ENCODE measurements around the gene CASR. TPM values are rescaled to one million over a fixed set of nuclear protein-coding genes. Genes with fewer than 3 reads are reported as not detected.

The CASR gene
- total RNA-seq, 2 donors from 2014 or later: not detected

GRCh38 chr3:122213650-122214049, 30.2 kb downstream of the CASR start:
- no peak for DNase-seq
- no peak for ATAC-seq
- intact Hi-C loops (cut with DNase I): no loop called here

GRCh38 chr3:122214711-122215110, 31.2 kb downstream of the CASR start:
- intact Hi-C loops (cut with DNase I): no loop called here
- DNase-seq (no peak), ATAC-seq (no peak)

- DNase-seq (no peak), ATAC-seq (no peak)
- intact Hi-C loops (cut with DNase I): no loop called here
Observed at GRCh38 chr3:122215592-122216298, 32.3 kb downstream of the CASR start.

GRCh38 chr3:122217901-122218300, 34.4 kb downstream of the CASR start:
- intact Hi-C loops (cut with DNase I): no loop called here
- ATAC-seq (no peak), DNase-seq (no peak)

- intact Hi-C loops (cut with DNase I): no loop called here
- no peak for ATAC-seq
- no peak for DNase-seq
Observed at GRCh38 chr3:122219242-122219872, 35.9 kb downstream of the CASR start.

- intact Hi-C loops (cut with DNase I): no loop called here
- ATAC-seq (no peak), DNase-seq (no peak)
Observed at GRCh38 chr3:122227036-122227781, 43.7 kb downstream of the CASR start.

- intact Hi-C loops (cut with DNase I): no loop called here
- ATAC-seq: no peak
- no peak for DNase-seq
Observed at GRCh38 chr3:122230174-122230573, 46.7 kb downstream of the CASR start.

GRCh38 chr3:122231465-122232157, 48.1 kb downstream of the CASR start:
- ATAC-seq (no peak), DNase-seq (no peak)
- intact Hi-C loops (cut with DNase I): no loop called here

- DNase-seq (no peak), ATAC-seq (no peak)
- intact Hi-C loops (cut with DNase I): no loop called here
Observed at GRCh38 chr3:122232485-122232884, 49.0 kb downstream of the CASR start.

GRCh38 chr3:122233101-122233952, 49.9 kb downstream of the CASR start:
- no peak for DNase-seq

GRCh38 chr3:122234117-122234516, 50.6 kb downstream of the CASR start:
- no peak for ATAC-seq
- intact Hi-C loops (cut with DNase I): no loop called here

More at GRCh38 chr3:122233101-122233952, 49.9 kb downstream of the CASR start:
- peak in 1 of 2 donors; percentile 66 for ATAC-seq
- intact Hi-C loops (cut with DNase I): no loop called here

GRCh38 chr3:122235147-122235546, 51.7 kb downstream of the CASR start:
- intact Hi-C loops (cut with DNase I): no loop called here
- no peak for DNase-seq
- ATAC-seq: no peak

More at GRCh38 chr3:122234117-122234516, 50.6 kb downstream of the CASR start:
- no peak for DNase-seq

GRCh38 chr3:122239112-122239511, 55.6 kb downstream of the CASR start:
- DNase-seq (no peak), ATAC-seq (no peak)
- intact Hi-C loops (cut with DNase I): no loop called here

- intact Hi-C loops (cut with DNase I): no loop called here
- DNase-seq (no peak), ATAC-seq (peak in 1 of 2 donors; percentile 26)
Observed at GRCh38 chr3:122245513-122246174, 62.2 kb downstream of the CASR start.

- intact Hi-C loops (cut with DNase I): no loop called here
- no peak for ATAC-seq
Observed at GRCh38 chr3:122246199-122246598, 62.7 kb downstream of the CASR start.

GRCh38 chr3:122247087-122247824, 63.8 kb downstream of the CASR start:
- ATAC-seq: peak; percentile 3 to 43
- intact Hi-C loops (cut with DNase I): no loop called here
- DNase-seq: no peak

More at GRCh38 chr3:122246199-122246598, 62.7 kb downstream of the CASR start:
- DNase-seq: no peak

- ATAC-seq (no peak), DNase-seq (no peak)
- intact Hi-C loops (cut with DNase I): no loop called here
Observed at GRCh38 chr3:122247825-122248185, 64.3 kb downstream of the CASR start.

All from left cardiac atrium (tissue), 4 donors.